A673 (cell line): ENCODE measurements around the gene TPTE2. TPM values are rescaled to one million over a fixed set of nuclear protein-coding genes. Genes with fewer than 3 reads are reported as not detected.
"Not testable (repeated sequence)": the region's sequence is repeated elsewhere in the genome, so short reads cannot be mapped to it uniquely, and the experiment has no call there.

Experiments
- Bru-seq: library from RNA; stranded (reverse); fragments of 400-500 nt; gene quantifications from one replicate; lab custom pipeline; 2021; lab: Mats Ljungman, UMichigan
- BruChase-seq, 2 experiments: library from RNA; stranded (reverse); fragments of 400-500 nt; gene quantifications; one replicate each; lab custom pipeline; 2021; lab: Mats Ljungman, UMichigan
- BruUV-seq: library from RNA; stranded (reverse); fragments of 400-500 nt; replicated peaks from 2 replicates; lab custom pipeline; 2021; lab: Mats Ljungman, UMichigan
- CTCF ChIA-PET: fragments of 300-600 bp; sonication (Branson Sonifier 250); formaldehyde crosslinking; loops from one replicate; lab custom pipeline; 2022; ENCODE audit warnings: antibody characterized with exemption; lab: Charles Lee
- POLR2A ChIA-PET: fragments of 300-600 bp; sonication (Branson Sonifier 250); formaldehyde crosslinking; loops from one replicate; lab custom pipeline; 2022; ENCODE audit warnings: antibody characterized with exemption; ENCODE audit not compliant: low non-redundant PET; lab: Charles Lee
- DNase-seq: peaks from one replicate; pipeline ENCODE4 v3.0.0-alpha.2; 2015; ENCODE audit warnings: low spot score
- H3K27ac ChIP-seq: fragments of 200-600 bp; sonication (generic); 2 replicates; pipeline ENCODE4 v1.5.1; 2016; ENCODE audit warnings: mixed run types, low read depth, mild to moderate bottlenecking, mixed read lengths, antibody characterized with exemption, low read length; ENCODE audit not compliant: poor library complexity, severe bottlenecking
- H3K27me3 ChIP-seq: fragments of 200-600 bp; sonication (generic); replicated peaks from 2 replicates; pipeline ENCODE4 v1.6.1; 2017; ENCODE audit warnings: mixed run types, low read depth, mild to moderate bottlenecking, mixed read lengths, antibody characterized with exemption, low read length; ENCODE audit not compliant: insufficient read depth, poor library complexity
- H3K36me3 ChIP-seq: fragments of 200-600 bp; sonication (generic); 2 replicates; pipeline ENCODE4 v1.6.1; 2016; ENCODE audit warnings: mixed run types, mild to moderate bottlenecking, mixed read lengths, antibody characterized with exemption, low read length; ENCODE audit not compliant: insufficient read depth, poor library complexity, severe bottlenecking
- H3K4me1 ChIP-seq: fragments of 200-600 bp; sonication (generic); 2 replicates; pipeline ENCODE4 v1.6.1; 2017; ENCODE audit warnings: mixed run types, mild to moderate bottlenecking, mixed read lengths, antibody characterized with exemption, low read length; ENCODE audit not compliant: insufficient read depth, poor library complexity, severe bottlenecking
- H3K4me3 ChIP-seq: fragments of 200-600 bp; sonication (generic); 2 replicates; pipeline ENCODE4 v1.5.1; 2016; ENCODE audit warnings: low read depth, mixed run types, mild to moderate bottlenecking, mixed read lengths, low read length; ENCODE audit not compliant: poor library complexity, severe bottlenecking
- H3K9me3 ChIP-seq: fragments of 200-600 bp; sonication (generic); 2 replicates; pipeline ENCODE4 v1.6.1; 2016; ENCODE audit warnings: mixed run types, low read depth, mild to moderate bottlenecking, mixed read lengths, antibody characterized with exemption, low read length; ENCODE audit not compliant: poor library complexity, severe bottlenecking
- EZH2 ChIP-seq: fragments of 200-600 bp; sonication (generic); IDR thresholded peaks from 2 replicates; pipeline ENCODE4 v1.6.1; 2017; ENCODE audit warnings: borderline replicate concordance, low read depth, mild to moderate bottlenecking, mixed read lengths, antibody characterized with exemption, low read length; ENCODE audit not compliant: poor library complexity, severe bottlenecking
- intact Hi-C: fragments of 100-400 bp; cut with micrococcal nuclease; formaldehyde crosslinking; loops from one replicate; pipeline ENCODE4 v1.10.0; 2022; ENCODE audit not compliant: unreplicated experiment
- long read RNA-seq: library from polyadenylated mRNA; stranded (forward); transcript quantifications from one replicate; pipeline ENCODE4 v2.0.0, GENCODE V29; 2022
- total RNA-seq: library from RNA; stranded (reverse); gene quantifications from 2 replicates; pipeline ENCODE4 v1.2.3, GENCODE V29; 2021
- TF ChIP-seq, protein P1 (sequence below): fragments of 300-800, 200-600 bp; sonication (generic); conservative IDR thresholded peaks from 2 replicates; pipeline ENCODE4 v1.5.1; 2017; ENCODE audit warnings: low read depth, mild to moderate bottlenecking, antibody characterized with exemption, low read length, moderate library complexity, mixed read lengths

The TPTE2 gene
- total RNA-seq (27.5 and 29.2 TPM in 2 replicates), Bru-seq, nascent RNA (percentile 72 among the genes with signal in this experiment), BruChase-seq, experiment 1, labeled RNA remaining after a 2-hour chase (percentile 61 among the genes with signal in this experiment), BruChase-seq, experiment 2, labeled RNA remaining after a 6-hour chase (percentile 61 among the genes with signal in this experiment)
- long read RNA-seq, partial matches to known transcripts, result 10 of 236 reads
- long read RNA-seq, other reads (novel, unspliced or antisense), result 226 of 236 reads

DNA sequence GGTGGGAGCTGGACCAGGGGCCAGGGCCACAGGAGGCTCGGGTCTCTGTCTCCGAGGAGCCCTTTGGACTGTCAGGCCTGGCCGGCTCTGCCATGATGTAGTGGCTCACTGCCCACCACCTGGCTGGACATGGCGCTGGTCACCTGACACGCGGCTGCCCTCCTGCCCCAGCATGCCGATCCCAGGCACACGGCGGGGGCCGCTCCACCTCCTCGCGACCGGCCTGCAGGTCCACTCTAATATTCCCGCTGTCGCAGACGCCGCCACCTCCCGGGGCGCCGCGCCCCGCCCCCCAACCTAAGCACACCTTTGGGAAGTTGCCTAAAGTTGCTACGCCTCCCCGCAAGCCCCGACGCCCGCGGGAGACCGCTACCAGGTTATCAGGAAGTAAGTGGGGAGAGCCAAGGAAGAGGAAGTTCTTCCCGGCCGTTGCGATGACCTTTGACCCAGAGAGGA is at the start of gene TPTE2:
TPTE2 (minus strand) TSS at position 406 of the 456 bp plus-strand sequence. CDS start 58,298 bp downstream, outside the sequence.
- H3K4me1 ChIP-seq, intact Hi-C loops, H3K4me3 ChIP-seq, CTCF ChIA-PET, H3K27me3 ChIP-seq, H3K36me3 ChIP-seq, DNase-seq, H3K9me3 ChIP-seq, H3K27ac ChIP-seq, BruUV-seq, POLR2A ChIA-PET: not testable (repeated sequence)

DNA sequence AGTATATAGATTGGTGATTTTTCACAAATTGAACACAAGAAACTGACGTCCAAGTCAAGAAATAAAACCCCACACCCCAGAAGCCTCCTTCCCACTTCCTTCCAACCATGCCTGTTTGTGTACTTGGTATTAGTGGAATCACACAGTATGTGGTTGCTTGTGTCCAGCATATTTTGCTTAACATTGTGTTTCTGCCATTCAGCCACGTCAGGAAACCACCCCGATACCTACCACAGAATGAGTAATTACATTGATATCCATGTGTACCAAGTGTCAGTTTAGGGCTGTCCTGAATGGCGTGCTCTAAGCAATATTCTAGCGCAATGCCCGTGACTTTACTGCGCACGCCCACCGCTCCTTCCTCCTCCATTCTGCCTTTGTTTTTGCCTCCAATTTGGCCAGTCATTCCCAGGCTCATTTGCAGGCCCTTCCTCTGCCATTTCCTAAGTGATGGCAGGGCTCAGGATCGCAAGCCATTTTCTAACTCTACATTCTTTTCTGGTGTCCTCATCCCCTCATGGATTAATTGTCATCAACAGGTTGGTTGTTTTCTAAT is 46.3 kb upstream of the TPTE2 start:
- H3K4me3 ChIP-seq, result no peak overlapping the region
- no peaks in the 10 kb centered on the region for H3K9me3 ChIP-seq
- no peak for TF ChIP-seq EZH2
- H3K4me1 ChIP-seq, result peaks cover 2% of the 10 kb centered on the region
- CTCF ChIA-PET, result no interaction called here
- H3K27ac ChIP-seq, result no peak overlapping the region
- POLR2A ChIA-PET, result no interaction called here
- no TSS peak for BruUV-seq
- DNase-seq, result no peak
- no peaks in the 10 kb centered on the region for H3K27me3 ChIP-seq
- H3K36me3 ChIP-seq, result no peaks in the 10 kb centered on the region
- intact Hi-C loops, result no loop called here

DNA sequence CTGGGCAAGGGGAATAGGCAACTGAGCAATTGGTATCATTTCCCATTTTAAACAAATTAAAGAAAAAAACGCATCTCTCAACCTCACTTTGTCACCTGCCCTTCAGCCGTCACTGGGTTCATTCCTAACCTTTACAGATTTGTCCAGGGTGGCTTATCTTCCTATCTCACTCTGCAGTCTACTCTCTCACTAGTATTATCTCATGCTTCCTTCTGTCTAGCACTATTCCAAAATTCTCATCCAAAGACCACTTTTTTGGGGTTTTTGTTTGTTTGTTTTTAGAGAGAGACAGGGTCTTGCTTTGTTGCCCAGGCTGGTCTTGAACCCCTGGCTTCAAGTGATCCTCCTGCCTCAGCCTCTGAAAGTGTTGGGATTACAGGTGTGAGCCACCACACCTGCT is 45.4 kb upstream of the TPTE2 start:
- DNase-seq, result no peak
- no peaks in the 10 kb centered on the region for H3K9me3 ChIP-seq
- peaks cover 4% of the 10 kb centered on the region for H3K4me1 ChIP-seq
- ChIA-PET POLR2A (no interaction called here), CTCF (no interaction called here)
- intact Hi-C loops, result no loop called here
- H3K27ac ChIP-seq, result no peak overlapping the region
- no peaks in the 10 kb centered on the region for H3K27me3 ChIP-seq
- H3K36me3 ChIP-seq, result no peaks in the 10 kb centered on the region
- TF ChIP-seq EZH2, result no peak
- no peak overlapping the region for H3K4me3 ChIP-seq
- BruUV-seq, result no TSS peak

- H3K4me3 ChIP-seq, result no peak overlapping the region
- H3K4me1 ChIP-seq, result peaks cover 4% of the 10 kb centered on the region
- H3K9me3 ChIP-seq, result no peaks in the 10 kb centered on the region
- no peaks in the 10 kb centered on the region for H3K36me3 ChIP-seq
- intact Hi-C loops, result no loop called here
- CTCF ChIA-PET, result no interaction called here
- H3K27ac ChIP-seq, result no peak overlapping the region
- TF ChIP-seq, protein P1, sequence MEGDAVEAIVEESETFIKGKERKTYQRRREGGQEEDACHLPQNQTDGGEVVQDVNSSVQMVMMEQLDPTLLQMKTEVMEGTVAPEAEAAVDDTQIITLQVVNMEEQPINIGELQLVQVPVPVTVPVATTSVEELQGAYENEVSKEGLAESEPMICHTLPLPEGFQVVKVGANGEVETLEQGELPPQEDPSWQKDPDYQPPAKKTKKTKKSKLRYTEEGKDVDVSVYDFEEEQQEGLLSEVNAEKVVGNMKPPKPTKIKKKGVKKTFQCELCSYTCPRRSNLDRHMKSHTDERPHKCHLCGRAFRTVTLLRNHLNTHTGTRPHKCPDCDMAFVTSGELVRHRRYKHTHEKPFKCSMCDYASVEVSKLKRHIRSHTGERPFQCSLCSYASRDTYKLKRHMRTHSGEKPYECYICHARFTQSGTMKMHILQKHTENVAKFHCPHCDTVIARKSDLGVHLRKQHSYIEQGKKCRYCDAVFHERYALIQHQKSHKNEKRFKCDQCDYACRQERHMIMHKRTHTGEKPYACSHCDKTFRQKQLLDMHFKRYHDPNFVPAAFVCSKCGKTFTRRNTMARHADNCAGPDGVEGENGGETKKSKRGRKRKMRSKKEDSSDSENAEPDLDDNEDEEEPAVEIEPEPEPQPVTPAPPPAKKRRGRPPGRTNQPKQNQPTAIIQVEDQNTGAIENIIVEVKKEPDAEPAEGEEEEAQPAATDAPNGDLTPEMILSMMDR, result no peak
- TF ChIP-seq EZH2, result no peak
- POLR2A ChIA-PET, result no interaction called here
- no peak for DNase-seq
- no TSS peak for BruUV-seq
- no peaks in the 10 kb centered on the region for H3K27me3 ChIP-seq
These were observed 44.8 kb upstream of the TPTE2 start for GRCh38 chr13:19606152-19606551.
